Head of caudate nucleus (tissue), 42 donors: ENCODE results near the gene ASMTL.
"Not testable (repeated sequence)": the region's sequence is repeated elsewhere in the genome, so short reads cannot be mapped to it uniquely, and the experiment has no call there.

Experiments
- DNase-seq, 42 donors: peaks; one replicate each; pipeline versions ENCODE4 v3.0.0 to v3.0.0-alpha.2; 2020 to 2021; ENCODE audit warnings: mixed read lengths in 7 of 42
- intact Hi-C: fragments of 100-400 bp; cut with DNase I; formaldehyde crosslinking; loops from one replicate; pipeline ENCODE4 v1.15.0; 2022

Gene ASMTL

GRCh38 chrX:1484638-1485019 is 31.9 kb upstream of the ASMTL start:
- intact Hi-C loops: no loop called here
- peak in 1 of 42 donors; percentile 14 for DNase-seq

- intact Hi-C loops: no loop called here
- DNase-seq: peak in 2 of 42 donors; percentile 22 to 31
Measured at GRCh38 chrX:1483843-1484637, 31.3 kb upstream of the ASMTL start.

GRCh38 chrX:1482530-1482928 is 29.8 kb upstream of the ASMTL start:
- intact Hi-C loops, DNase-seq: not testable (repeated sequence)

GRCh38 chrX:1481636-1482529 is 29.2 kb upstream of the ASMTL start:
- peak in 31 of 42 donors; percentile 7 to 68 (median 27) for DNase-seq
- intact Hi-C loops: no loop called here

- intact Hi-C loops: no loop called here
Measured at GRCh38 chrX:1480082-1480785, 27.5 kb upstream of the ASMTL start.

GRCh38 chrX:1477801-1478458 is 25.2 kb upstream of the ASMTL start:
- intact Hi-C loops: no loop called here
- DNase-seq: peak in 1 of 42 donors; percentile 3

More at GRCh38 chrX:1480082-1480785, 27.5 kb upstream of the ASMTL start:
- DNase-seq: peak in 2 of 42 donors; percentile 6 to 17

- intact Hi-C loops: no loop called here
Measured at GRCh38 chrX:1477229-1477628, 24.5 kb upstream of the ASMTL start.

GRCh38 chrX:1476682-1477081 is 24.0 kb upstream of the ASMTL start:
- intact Hi-C loops: no loop called here
- peak in 1 of 42 donors; percentile 9 for DNase-seq

More at GRCh38 chrX:1477229-1477628, 24.5 kb upstream of the ASMTL start:
- DNase-seq: no peak

- intact Hi-C loops: no loop called here
- DNase-seq: peak in 1 of 42 donors; percentile 19
Measured at GRCh38 chrX:1475881-1476280, 23.2 kb upstream of the ASMTL start.

- intact Hi-C loops: no loop called here
- DNase-seq: no peak
Measured at GRCh38 chrX:1475481-1475880, 22.8 kb upstream of the ASMTL start.

- DNase-seq, intact Hi-C loops: not testable (repeated sequence)
Measured at GRCh38 chrX:1474593-1474992, 21.9 kb upstream of the ASMTL start.

GRCh38 chrX:1472975-1473374 is 20.3 kb upstream of the ASMTL start:
- DNase-seq: peak in 1 of 42 donors; percentile 3
- intact Hi-C loops: no loop called here

GRCh38 chrX:1468250-1468772 is 15.6 kb upstream of the ASMTL start:
- DNase-seq: peak in 3 of 42 donors; percentile 29 to 40 (median 34)
- intact Hi-C loops: no loop called here

GRCh38 chrX:1466971-1467561 is 14.4 kb upstream of the ASMTL start:
- intact Hi-C loops: no loop called here
- peak in 2 of 42 donors; percentile 36 to 44 for DNase-seq

- intact Hi-C loops: no loop called here
- DNase-seq: peak in 3 of 42 donors; percentile 11 to 32 (median 24)
Measured at GRCh38 chrX:1466232-1466661, 13.5 kb upstream of the ASMTL start.

GRCh38 chrX:1465286-1466231 is 12.8 kb upstream of the ASMTL start:
- DNase-seq: peak in 2 of 42 donors; percentile 24 to 26
- intact Hi-C loops: no loop called here

GRCh38 chrX:1464971-1465285 is 12.2 kb upstream of the ASMTL start:
- peak in 2 of 42 donors; percentile 20 to 22 for DNase-seq
- intact Hi-C loops: no loop called here
